GM12865 (cell line): ENCODE measurements around the gene SNX5.
A peak's percentile ranks its signal among the peaks of the same experiment; 100 is the strongest.

Source experiments
- DNase-seq: peaks from one replicate; pipeline ENCODE4 v3.0.0; 2010; ENCODE audit warnings: low read depth
- H3K4me3 ChIP-seq: 2 replicates; pipeline ENCODE4 v1.5.1; 2011; ENCODE audit warnings: mild to moderate bottlenecking, low read depth, low read length, control low read depth
- CTCF ChIP-seq: IDR thresholded peaks from 2 replicates; pipeline ENCODE4 v1.5.1; 2011; ENCODE audit warnings: low read length, control low read depth, low read depth, inconsistent platforms; ENCODE audit not compliant: insufficient read depth; ENCODE audit errors: missing control alignments

Gene SNX5

DNA sequence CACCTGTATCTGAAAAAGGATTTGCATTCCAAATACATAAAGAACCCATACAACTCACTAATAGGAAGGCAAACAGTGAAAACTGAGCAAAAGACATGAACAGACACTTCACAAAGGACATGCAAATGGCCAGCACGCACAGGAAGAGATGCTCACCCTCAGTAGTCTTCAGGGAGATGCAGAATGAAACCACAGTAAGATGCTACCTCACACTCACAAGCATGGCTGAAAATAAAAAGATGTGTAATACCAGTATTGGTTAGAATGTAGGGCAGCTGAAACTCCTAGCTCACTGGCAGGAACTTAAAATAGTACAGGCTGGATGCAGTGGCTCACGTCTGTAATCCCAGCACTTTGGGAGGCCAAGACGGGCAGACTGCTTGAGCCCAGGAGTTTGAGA lies 64.6 kb downstream of the SNX5 start:
- peak; percentile 93 for DNase-seq
- H3K4me3 ChIP-seq: no peak overlapping the region
- no peak for TF ChIP-seq CTCF

DNA sequence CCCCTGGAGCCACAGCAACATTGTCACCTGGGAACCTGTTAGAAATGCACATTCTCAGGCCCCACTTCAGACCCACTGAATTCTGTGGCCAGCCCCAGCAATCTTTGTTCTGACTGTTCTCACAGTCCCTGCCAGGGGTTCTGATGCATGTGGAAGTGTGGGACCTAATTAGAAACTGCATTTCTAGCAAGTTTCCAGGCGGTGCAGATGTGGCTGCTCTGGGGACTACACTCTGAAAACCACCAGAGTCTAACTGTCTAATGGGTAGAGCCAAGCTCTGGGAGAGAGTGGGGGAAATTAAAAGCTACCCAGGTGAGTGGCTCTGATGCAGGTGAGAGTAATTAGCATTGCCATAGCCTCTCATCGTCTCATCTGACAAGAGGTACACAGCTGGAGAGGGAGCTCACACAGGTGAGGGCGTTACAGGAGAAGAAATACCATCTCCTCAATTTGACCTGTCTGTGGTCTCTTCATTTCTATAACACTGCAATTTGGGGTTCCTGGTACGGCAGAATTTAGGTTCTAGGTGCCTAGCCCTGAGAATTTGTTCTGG lies 66.0 kb downstream of the SNX5 start:
- DNase-seq: peak; percentile 30
- no peak for TF ChIP-seq CTCF
- H3K4me3 ChIP-seq: no peak overlapping the region

- DNase-seq: no peak
- no peak for TF ChIP-seq CTCF
- H3K4me3 ChIP-seq: no peak overlapping the region
These were observed 66.6 kb downstream of the SNX5 start for GRCh38 chr20:17901971-17902370.

GRCh38 chr20:17898548-17898994 lies 70.0 kb downstream of the SNX5 start:
- H3K4me3 ChIP-seq: no peak overlapping the region
- DNase-seq: peak; percentile 86
- TF ChIP-seq CTCF: peak; percentile 87

DNA sequence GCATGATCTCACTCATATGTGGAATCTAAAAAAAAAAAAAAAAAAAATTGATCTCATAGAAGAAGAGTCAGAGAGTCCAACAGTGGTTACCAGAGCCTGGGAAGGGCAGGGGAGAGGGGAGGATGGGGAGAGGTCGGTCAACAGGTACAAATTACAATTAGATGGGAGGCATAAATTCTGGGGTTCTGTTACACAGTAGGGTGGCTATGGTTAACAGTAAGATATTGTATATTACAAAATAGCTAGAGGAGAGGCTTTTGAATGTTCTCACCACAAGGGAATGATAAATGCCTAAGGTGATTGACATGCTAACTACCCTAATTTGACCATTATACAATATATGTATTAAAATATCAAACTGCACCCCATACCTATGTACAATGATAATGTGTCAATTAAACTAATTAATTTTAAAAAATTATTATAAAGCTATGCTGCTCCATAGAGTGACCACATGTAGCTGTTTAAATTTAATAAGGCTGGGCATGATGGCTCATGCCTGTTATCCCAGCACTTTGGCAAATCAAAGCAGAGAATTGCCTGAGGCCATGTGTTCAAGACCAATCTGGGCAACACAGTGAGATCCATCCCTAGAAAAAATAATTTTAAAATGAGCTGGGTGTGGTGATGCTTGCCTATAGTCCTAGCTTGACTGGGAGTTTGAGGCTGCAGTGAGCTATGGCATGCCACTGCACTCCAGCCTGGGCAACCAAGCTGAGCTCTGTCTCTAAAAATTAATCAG lies 70.9 kb downstream of the SNX5 start:
- no peak for DNase-seq
- no peak for TF ChIP-seq CTCF
- no peak overlapping the region for H3K4me3 ChIP-seq

GRCh38 chr20:17896771-17897369 lies 71.7 kb downstream of the SNX5 start:
- no peak for TF ChIP-seq CTCF
- peak; percentile 73 for DNase-seq

More at GRCh38 chr20:17896771-17897369, 71.7 kb downstream of the SNX5 start:
- no peak overlapping the region for H3K4me3 ChIP-seq
